Stimulated activated CD8-positive, alpha-beta memory T cell treated with anti-CD3 and anti-CD28 coated beads, Interleukin-7, amount 100 ng/mL, for 4 hours (primary cell): ENCODE measurements around the gene PARD3B.
"Not testable (repeated sequence)": the region's sequence is repeated elsewhere in the genome, so short reads cannot be mapped to it uniquely, and the experiment has no call there.

Source experiments
- DNase-seq, 2 donors: peaks; one replicate each; pipeline ENCODE4 v3.0.0-alpha.2; 2020; ENCODE audit warnings: low read depth in 2 of 2

PARD3B gene

DNA sequence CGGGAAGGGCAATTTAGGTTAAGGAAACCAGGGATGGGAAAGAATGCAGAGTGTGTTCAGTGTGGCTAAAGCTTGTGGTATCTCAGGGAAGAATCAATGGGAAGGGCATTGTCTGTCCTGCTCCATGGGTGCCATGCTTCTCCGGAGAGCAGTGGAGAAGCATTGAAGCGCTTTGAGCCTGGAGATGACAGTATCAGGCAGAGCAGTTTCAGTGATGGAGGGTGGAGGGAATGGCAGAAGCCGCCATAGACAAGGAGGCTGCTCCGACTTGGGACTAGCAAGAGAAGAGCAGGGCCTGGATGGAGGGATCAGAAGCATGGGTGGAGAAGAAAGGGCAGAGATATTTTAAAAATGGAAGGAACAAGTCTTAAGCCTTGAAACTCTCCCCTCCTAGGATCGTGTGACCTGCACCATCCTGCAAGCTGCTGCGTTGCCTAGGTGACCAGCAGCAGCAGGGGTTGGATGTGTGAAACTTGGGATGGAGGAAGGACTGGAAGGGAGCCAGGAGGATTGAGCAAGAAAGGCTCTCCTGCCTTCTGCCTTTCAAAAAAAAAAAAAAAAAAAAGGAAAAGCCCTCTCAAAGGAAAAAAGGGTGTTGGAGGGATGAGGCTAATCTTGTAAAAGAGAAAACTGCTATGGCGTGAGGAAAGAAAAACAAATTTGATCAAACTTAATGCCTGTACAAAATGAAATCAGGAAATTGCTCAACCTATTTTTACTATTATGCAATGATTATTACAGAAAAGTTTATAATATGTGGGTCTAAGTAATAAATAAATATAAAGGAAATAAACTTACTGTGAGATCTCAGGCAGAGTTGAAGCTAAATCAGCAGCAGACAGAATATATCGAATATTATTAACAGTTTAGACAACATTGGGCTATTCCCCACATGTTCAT, 643.2 kb downstream of the PARD3B start:
- DNase-seq, result no peak

DNA sequence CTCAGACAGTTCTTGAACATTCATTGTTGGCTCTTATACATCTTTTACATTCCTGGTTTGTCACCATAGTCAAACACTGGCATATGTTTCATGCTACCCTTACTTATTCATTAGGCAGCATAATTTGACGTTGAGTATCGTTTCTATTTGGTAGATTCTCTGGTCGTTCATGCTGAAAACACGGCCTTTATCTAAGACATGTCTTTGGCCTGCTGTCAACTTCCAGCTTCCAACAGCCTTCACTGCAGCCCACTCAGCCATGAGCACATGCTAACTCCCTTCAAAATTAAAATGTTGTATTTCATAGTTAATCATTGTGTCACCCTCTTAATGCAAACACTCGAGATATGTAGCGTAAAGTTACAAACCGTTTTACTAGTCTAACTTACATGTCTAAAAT, 644.0 kb downstream of the PARD3B start:
- no peak for DNase-seq

GRCh38 chr2:205190528-205190927, 645.3 kb downstream of the PARD3B start:
- no peak for DNase-seq

DNA sequence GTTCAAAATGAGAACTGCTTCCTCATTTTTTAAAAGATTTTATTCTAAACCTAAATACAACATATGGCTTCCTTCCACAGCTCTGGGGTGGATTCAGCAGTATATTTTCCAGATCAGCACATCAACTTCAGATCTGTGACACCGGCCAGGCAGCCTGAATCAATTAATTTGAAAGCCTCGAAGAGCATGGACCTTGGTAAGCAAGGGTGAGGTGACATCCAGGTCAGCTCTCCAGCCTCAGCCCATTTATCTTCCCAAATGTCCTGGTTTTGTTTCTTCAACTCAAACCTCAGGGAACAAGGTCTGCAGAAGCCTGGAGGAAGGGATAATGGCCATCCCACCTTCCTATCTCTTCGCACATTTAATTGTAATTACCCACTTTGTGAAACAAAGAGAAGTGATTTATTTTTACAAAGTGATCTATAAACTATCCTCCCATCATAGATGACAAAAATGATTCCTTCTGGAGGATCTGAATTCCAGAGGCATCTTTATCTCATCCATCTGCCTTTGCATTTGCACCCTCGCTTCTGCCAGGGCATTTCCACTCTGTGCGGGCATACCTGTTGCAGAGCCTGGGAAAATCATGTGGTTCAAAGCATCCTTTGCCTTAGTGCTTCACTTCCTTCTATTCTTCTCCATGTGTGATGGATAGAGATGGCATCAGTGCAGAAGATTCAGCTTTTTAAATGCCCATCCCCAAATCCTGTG, 648.0 kb downstream of the PARD3B start:
- no peak for DNase-seq

GRCh38 chr2:205193836-205194228, 648.6 kb downstream of the PARD3B start:
- no peak for DNase-seq

GRCh38 chr2:205197468-205198139, 652.3 kb downstream of the PARD3B start:
- no peak for DNase-seq

DNA sequence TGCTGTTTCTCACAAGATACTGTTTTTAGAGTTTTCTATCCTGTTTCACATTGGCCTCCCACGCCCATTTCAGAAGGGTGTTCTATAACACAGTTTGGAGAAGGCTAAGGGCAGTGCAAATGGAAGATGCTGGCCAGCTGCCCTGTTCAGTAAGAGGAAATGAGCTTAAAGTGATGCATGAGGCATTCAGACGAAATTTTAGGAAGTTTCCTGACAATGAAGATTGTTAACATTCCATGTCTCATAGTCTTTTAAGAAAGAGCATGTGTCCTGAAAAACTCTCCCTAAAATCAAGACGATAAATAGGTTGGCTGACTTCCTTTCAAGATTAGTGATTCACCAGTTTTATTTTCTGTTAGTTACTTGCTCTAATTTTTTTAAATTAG, 652.9 kb downstream of the PARD3B start:
- DNase-seq, result no peak

DNA sequence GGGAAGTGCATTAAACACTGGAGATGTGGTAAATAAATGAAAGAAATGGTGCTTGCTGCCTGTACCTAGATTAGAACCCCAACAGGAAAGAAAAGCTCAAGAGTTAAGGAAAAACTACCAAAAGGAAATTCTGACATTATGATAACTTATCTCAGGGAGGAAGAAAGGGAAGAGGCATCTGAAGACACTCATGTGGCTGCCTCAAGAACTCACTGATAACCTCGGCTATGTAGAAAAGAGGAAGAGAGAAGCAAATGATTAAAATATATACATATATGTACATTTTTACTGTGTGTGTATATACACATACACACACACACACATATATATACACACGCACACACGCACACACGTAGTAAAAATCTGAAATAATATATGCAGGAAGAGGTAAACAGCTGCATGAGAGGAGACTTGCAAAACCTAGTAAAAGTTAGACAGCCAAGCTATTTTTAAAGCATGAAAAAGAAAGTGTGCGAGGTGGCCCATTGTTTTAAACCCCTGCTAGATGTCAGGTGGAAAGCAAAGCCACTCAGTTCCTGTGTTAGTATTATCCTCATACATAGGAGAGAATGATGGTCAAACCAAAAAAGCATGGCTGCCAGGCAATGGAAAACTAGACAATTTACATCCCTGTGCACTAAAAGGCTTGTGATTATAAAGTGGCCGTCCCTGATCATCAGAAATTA, 654.0 kb downstream of the PARD3B start:
- DNase-seq, result no peak

- DNase-seq, result no peak
Measured at GRCh38 chr2:205210494-205210893, 665.2 kb downstream of the PARD3B start.

DNA sequence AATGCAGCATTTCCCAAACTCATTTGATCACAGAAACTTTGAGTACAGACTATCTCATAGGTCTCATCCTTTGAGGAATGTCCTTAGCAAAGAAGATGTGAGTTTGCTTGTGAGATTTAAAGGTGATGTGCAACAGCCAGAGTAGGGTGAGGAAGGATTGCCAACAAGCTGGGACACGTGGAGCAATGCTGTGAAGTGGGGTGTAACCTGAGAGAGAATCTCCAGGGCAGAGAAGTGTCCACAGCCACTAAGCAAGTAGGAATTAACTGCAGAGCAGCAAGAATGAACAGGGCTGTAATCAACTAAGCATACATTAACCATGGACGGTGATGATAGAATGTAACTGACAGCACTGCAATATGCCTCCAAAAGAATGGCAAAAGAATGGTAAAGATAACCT, 667.1 kb downstream of the PARD3B start:
- DNase-seq, result no peak

DNA sequence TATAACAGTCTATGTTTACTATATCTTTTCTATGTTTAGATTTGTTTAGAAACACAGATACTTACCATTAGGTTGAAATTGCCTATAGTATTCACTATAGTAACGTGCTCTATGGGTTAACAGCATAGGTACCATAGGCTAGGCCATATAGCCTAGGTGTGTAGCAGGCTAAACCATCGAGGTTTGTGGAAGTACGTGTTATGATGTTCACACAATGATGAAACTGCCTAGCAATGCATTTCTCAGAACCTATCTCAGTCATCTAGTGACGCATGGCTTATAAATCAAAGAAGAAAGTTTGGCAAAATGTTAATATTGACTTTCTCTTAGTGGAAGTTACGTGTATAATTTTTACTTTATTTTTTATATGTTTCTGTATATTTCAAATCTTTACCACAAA, 670.8 kb downstream of the PARD3B start:
- DNase-seq, result no peak

GRCh38 chr2:205216580-205216979, 671.3 kb downstream of the PARD3B start:
- DNase-seq, result no peak

DNA sequence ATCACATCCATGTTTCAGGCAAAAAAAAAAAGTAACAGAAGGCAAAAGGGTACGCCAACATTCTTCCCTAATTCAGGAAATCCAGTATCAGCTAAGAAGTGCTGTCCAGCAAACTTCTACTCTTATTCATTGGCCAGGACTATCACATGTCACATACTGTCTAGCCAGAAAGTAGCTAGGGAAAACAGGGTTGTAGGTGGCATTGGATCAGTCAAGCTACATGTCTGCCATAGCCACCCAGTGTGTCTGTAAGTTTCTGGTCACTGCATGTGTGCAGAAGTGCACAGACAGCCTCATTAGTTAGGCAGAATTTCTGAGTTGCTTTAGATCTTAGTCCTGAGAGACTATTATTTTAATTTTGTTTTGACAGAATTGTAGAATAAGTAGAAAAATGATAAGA, 671.7 kb downstream of the PARD3B start:
- no peak for DNase-seq

DNA sequence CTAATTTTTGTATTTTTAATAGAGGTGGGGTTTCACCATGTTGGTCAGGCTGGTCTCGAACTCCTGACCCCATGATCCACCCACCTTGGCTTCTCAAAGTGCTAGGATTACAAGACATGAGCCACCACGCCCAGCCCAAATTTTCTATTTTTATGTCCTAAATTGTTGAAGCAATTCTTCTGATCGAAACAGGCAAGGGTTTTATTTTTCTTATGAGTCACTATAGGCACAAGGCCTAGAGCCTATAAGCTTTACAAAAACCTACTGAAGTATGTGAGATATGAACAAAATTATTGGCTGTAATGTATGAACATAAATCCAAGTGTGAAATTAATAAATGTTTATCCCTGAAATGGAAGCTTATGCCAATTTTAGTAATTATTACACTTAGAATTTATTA, 672.8 kb downstream of the PARD3B start:
- no peak for DNase-seq

GRCh38 chr2:205218816-205219215, 673.5 kb downstream of the PARD3B start:
- DNase-seq, result not testable (repeated sequence)

DNA sequence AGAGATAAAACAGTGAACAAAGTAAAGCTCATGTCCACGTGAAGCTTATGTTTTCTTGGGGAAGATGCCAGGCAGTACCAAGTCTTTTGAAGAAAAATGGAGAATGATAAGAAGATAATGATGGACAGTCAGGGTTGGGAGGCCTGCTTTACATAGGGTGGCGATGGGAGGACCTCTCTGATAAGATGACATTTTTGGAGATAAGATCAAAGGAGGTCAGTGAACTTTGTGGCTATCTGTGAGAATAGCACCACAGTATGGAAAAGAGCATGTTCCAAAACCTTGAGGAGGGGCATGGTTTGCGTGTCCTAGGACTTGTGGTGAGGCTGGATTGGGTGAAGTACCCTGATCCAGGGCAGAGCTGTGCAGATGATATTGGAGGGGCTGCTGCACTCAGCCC, 675.3 kb downstream of the PARD3B start:
- no peak for DNase-seq

DNA sequence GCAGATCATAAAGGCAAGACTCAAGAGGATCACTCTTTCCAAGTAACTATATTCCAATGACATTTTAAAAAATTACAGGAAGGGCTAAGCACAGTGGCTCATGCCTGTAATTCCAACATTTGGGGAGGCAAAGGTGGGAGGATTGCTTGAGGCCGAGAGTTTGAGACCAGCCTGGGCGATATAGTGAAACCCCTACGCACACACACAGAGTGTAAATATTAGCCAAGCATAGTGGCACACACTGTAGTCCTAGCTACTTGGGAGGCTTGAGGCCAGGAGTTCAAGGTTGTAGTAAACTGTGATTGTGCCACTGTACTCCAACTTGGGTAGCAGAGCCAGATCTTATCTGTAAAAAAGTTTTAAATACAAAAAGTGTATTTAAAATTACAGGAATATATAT, 686.8 kb downstream of the PARD3B start:
- no peak for DNase-seq

DNA sequence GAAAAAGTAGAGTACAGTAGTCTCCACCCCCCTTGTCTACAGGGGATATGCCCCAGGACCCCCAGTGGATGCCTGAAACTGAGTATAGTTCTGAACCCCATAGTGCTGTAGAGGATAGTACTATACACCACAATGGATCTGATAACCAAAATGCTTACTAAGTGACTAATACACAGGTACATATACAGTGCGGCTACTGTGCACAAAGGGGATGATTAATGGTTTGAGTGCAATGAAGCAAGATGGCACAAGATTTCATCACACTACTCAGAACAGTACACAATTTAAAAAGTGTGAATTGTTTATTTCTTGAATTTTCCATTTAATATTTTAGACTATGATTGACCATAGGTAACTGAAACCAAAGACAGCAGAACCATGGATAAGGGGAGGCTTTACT, 690.2 kb downstream of the PARD3B start:
- DNase-seq, result no peak

- no peak for DNase-seq
Measured at GRCh38 chr2:205237524-205237923, 692.2 kb downstream of the PARD3B start.

DNA sequence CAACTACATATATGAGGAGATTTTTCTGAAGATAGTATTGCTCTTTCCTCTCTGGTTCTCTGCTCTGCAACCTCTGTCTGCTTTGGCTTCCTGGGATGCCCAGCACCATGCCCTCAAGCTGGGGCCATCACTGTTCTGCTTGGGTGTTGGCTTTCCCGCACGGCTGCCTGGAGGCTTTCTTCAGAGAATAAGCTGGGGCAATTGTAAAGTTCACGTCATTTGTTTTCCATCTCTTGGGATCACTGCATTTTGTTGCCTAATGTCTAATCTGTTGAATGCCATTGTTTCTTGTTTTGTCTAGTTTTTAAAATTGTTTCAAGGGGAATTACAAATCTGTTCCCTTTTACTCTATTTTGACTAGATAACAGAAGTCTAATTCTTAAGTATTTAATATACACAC, 699.7 kb downstream of the PARD3B start:
- no peak for DNase-seq

- no peak for DNase-seq
Measured at GRCh38 chr2:205245652-205246051, 700.4 kb downstream of the PARD3B start.

DNA sequence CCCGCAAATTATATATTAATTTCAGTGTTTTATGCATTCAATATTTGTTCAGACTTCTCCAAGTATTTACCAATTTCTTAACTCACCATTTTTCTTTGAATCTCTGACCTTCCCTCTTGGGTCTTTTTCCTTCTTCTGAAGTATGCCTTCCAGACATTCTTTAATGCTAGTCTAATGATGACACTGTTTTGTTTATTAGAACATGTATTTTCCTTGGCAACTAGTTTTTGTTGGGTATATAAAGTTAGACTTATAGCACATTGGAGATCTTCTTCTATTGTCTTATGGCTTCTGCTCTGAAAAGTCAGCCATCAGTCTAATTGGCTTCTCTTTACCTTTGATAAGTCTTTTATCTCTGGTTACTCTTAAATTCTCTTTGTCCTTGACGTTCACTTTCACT, 713.8 kb downstream of the PARD3B start:
- no peak for DNase-seq
